Measurements from ENCODE around the gene SAMHD1. TPM values are rescaled to one million over a fixed set of nuclear protein-coding genes. Genes with fewer than 3 reads are reported as not detected.
A peak's percentile ranks its signal among the peaks of the same experiment; 100 is the strongest.
"Not testable (repeated sequence)": the region's sequence is repeated elsewhere in the genome, so short reads cannot be mapped to it uniquely, and the experiment has no call there.

The SAMHD1 gene
- total RNA-seq: 100 to 1,000 TPM; 134 to 224 (median 185) TPM

DNA sequence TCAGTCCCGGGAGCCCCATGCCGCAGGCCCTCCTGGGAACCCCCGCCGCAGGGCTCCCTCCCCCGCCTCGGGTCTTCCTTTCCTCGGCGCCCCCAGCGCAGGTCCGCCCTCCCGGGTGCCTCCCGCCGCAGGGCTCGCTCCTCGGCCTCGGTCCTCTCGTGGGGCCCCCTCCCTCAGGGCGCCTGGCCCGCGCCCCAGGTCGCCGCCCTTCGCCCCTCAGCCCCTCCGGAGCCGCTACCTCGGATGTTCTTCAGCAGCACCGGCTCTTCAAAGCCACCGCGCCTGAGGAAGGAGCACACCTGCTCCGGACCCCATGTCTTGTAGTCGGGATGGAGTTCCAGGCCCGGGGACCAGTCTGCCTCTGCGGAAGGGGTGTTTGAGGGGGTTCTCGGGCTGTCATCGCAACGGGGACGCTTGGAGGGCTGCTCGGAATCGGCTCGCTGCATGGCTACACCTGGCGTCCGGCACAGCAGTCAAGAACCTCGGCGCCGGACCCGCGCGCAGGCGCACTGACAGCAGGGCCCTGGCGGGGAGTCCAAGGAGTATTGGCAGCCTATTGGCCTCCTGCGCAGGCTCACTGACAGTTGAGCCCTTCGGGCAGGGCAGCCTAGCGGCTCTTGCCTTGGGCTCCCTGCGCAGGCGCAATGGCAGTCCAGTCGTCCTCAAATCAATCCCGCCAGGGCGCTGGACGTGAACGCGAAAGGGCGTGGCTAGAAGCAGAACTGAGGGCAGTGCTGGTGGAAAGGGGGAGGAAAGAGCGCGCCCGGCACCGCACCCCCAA lies at the start of gene SAMHD1:
Gene SAMHD1, minus strand, starts transcription at position 511 of the 781 bp plus-strand sequence. Its CDS starts 65 bp downstream, at position 446.
- peak within 1 kb of the TSS; percentile 91 to 98 (median 96) for H3K27ac ChIP-seq
- H3K4me3 ChIP-seq: peak within 1 kb of the TSS; percentile 69 to 97 (median 92)
- DNase-seq (peak; percentile 98 to 99), ATAC-seq (ENCODE audit: low FRiP score in 2 of 2) (peak; percentile 96 to 97)
- peaks cover 13 to 58% (median 45%) of the 10 kb centered on the region in 4 donors for H3K4me1 ChIP-seq
- no peaks in the 10 kb centered on the region for H3K27me3 ChIP-seq
- 0% methylated on average over 5 to 18 of the region's 66 CpGs for WGBS, 2 donors
- peaks cover 0 to under 1% (median under 1%) of the 10 kb centered on the region in 4 donors for H3K36me3 ChIP-seq
- no peaks in the 10 kb centered on the region for H3K9me3 ChIP-seq
- peak; percentile 29 to 96 (median 84) for TF ChIP-seq POLR2A (IDR thresholded peaks at IDR 0.05)
- no peak for TF ChIP-seq EP300 (IDR thresholded peaks at IDR 0.05)
- peak; percentile 89 to 94 for TF ChIP-seq POLR2AphosphoS5 (IDR thresholded peaks at IDR 0.05)
- TF ChIP-seq, protein P1, sequence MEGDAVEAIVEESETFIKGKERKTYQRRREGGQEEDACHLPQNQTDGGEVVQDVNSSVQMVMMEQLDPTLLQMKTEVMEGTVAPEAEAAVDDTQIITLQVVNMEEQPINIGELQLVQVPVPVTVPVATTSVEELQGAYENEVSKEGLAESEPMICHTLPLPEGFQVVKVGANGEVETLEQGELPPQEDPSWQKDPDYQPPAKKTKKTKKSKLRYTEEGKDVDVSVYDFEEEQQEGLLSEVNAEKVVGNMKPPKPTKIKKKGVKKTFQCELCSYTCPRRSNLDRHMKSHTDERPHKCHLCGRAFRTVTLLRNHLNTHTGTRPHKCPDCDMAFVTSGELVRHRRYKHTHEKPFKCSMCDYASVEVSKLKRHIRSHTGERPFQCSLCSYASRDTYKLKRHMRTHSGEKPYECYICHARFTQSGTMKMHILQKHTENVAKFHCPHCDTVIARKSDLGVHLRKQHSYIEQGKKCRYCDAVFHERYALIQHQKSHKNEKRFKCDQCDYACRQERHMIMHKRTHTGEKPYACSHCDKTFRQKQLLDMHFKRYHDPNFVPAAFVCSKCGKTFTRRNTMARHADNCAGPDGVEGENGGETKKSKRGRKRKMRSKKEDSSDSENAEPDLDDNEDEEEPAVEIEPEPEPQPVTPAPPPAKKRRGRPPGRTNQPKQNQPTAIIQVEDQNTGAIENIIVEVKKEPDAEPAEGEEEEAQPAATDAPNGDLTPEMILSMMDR (IDR thresholded peaks at IDR 0.05): peak in 4 of 6 experiments; percentile 25 to 61 (median 58)

DNA sequence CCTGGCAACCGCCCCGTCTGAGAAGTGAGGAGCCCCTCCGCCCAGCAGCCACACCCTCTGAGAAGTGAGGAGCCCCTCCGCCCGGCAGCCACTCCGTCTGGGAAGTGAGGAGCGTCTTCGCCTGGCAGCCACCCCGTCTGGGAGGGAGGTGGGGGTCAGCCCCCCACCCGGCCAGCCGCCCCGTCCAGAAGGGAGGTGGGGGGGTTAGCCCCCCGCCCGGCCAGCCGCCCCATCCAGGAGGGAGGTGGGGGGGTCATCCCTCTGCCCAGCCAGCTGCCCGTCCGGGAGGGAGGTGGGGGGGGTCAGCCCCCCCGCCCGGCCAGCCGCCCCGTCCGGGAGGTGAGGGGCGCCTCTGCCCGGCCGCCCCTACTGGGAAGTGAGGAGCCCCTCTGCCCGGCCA lies 48.7 kb upstream of the SAMHD1 start:
- not testable (repeated sequence) for H3K9me3 ChIP-seq; H3K27ac ChIP-seq; H3K4me1 ChIP-seq; H3K4me3 ChIP-seq; ATAC-seq (ENCODE audit: low FRiP score in 2 of 2); H3K27me3 ChIP-seq
- DNase-seq: peak in 1 of 2 donors; percentile 72
- no CpG with 5 or more reads among the region's 26 CpGs for WGBS, 2 donors
- H3K36me3 ChIP-seq: peaks cover 0 to 12% (median 0%) of the 10 kb centered on the region in 4 donors

DNA sequence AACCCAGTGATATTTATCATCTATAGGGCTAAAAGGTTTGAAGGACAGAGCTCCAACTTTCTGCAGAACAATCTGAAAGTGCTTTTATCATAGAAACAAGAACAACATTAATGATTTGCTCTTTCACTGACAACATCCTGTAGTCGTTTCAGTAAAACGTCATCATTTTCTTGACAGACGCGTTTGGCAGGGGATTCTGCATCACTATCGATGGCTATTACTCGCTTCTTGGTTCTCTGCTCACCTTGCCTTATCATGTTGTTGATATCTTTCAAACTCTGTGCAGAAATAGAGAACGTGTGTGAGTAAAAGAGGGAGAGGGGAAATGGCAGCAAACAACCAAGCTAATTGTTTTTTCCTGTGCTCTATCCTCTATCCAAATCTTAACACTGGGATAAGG lies 47.1 kb upstream of the SAMHD1 start:
- Histone ChIP-seq H3K27me3 (no peaks in the 10 kb centered on the region), H3K36me3 (peaks cover 0 to 12% (median 0%) of the 10 kb centered on the region in 4 donors), H3K27ac (no peak overlapping the region), H3K9me3 (no peaks in the 10 kb centered on the region), H3K4me3 (no peak overlapping the region), H3K4me1 (no peaks in the 10 kb centered on the region)
- TF ChIP-seq EP300 (IDR thresholded peaks at IDR 0.05): no peak
- TF ChIP-seq POLR2A (IDR thresholded peaks at IDR 0.05): no peak
- TF ChIP-seq, protein P1 (IDR thresholded peaks at IDR 0.05): no peak
- TF ChIP-seq POLR2AphosphoS5 (IDR thresholded peaks at IDR 0.05): no peak
- no peak for DNase-seq
- WGBS, 2 donors: 86% methylated on average over 7 of the region's 7 CpGs
- ATAC-seq (ENCODE audit: low FRiP score in 2 of 2): no peak

DNA sequence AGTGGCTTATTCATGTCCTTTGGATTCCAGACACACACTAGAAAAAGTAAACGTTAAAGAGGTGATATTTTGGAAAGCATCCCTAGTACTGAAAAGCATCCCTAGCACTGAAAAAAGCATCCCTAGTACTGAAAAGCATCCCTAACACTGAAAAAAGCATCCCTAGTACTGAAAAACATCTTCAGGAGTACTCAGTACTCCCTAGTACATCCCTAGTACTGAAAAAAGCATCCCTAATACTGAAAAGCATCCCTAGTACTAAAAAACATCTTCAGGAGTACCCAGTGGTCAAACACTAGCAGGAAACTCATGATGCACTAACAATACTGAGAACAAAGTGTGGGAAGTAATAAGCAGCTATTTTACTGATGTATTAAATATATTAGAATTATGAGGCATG lies 45.6 kb upstream of the SAMHD1 start:
- Histone ChIP-seq H3K4me1 (no peaks in the 10 kb centered on the region), H3K36me3 (peaks cover 0 to 4% (median 0%) of the 10 kb centered on the region in 4 donors), H3K27ac (no peak overlapping the region), H3K4me3 (no peak overlapping the region), H3K27me3 (no peaks in the 10 kb centered on the region), H3K9me3 (no peaks in the 10 kb centered on the region)
- ATAC-seq (ENCODE audit: low FRiP score in 2 of 2) (no peak), DNase-seq (no peak)
- no peak for TF ChIP-seq EP300 (IDR thresholded peaks at IDR 0.05)
- TF ChIP-seq POLR2A (IDR thresholded peaks at IDR 0.05): no peak
- TF ChIP-seq, protein P1 (IDR thresholded peaks at IDR 0.05): no peak
- no peak for TF ChIP-seq POLR2AphosphoS5 (IDR thresholded peaks at IDR 0.05)
- WGBS, 2 donors: 69 to 82% methylated on average over 1 of the region's 1 CpG

DNA sequence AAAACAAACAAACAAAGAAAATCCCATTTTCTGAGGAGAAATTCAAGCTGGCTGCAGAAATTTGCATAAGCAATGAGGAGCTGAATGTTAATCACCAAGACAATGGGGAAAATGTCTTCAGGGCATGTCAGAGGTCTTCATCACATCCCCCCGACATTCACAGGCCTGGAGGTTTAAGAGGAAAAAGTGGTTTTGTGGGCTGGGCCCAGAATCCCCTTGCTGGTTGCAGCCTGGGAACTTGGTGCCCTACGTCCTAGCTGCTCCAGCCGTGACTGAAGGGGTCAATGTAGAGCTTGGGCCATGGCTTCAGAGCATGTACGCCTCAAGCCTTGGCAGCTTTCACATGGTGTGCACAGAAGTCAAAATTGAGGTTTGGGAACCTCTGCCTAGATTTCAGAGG lies 42.7 kb upstream of the SAMHD1 start:
- not testable (repeated sequence) for H3K4me1 ChIP-seq; H3K9me3 ChIP-seq; H3K27ac ChIP-seq; H3K36me3 ChIP-seq; H3K4me3 ChIP-seq; ATAC-seq (ENCODE audit: low FRiP score in 2 of 2); DNase-seq; H3K27me3 ChIP-seq
- 96 to 98% methylated on average over 4 of the region's 4 CpGs for WGBS, 2 donors
